Measurements from ENCODE around the gene SLC35B2.

Gene SLC35B2

GRCh38 chr6:44257025-44257752 is at the start of gene SLC35B2:
Gene SLC35B2 (minus strand): TSS chr6:44257528. CDS start chr6:44257410, 118 bp downstream.
- DNase-seq = peak; percentile 21

- DNase-seq = no peak
These were observed 49.4 kb upstream of the SLC35B2 start for GRCh38 chr6:44306710-44307109.

- no peak for DNase-seq
These were observed 47.9 kb upstream of the SLC35B2 start for GRCh38 chr6:44305200-44305725.

- no peak for DNase-seq
These were observed 47.2 kb upstream of the SLC35B2 start for GRCh38 chr6:44304282-44305199.

- DNase-seq = no peak
These were observed 46.5 kb upstream of the SLC35B2 start for GRCh38 chr6:44303842-44304241.

GRCh38 chr6:44302856-44303255 is 45.5 kb upstream of the SLC35B2 start:
- DNase-seq = no peak

- no peak for DNase-seq
These were observed 44.6 kb upstream of the SLC35B2 start for GRCh38 chr6:44301782-44302564.

GRCh38 chr6:44301106-44301505 is 43.8 kb upstream of the SLC35B2 start:
- DNase-seq = no peak

- no peak for DNase-seq
These were observed 43.0 kb upstream of the SLC35B2 start for GRCh38 chr6:44300292-44300823.

- no peak for DNase-seq
These were observed 41.5 kb upstream of the SLC35B2 start for GRCh38 chr6:44298864-44299263.

- DNase-seq = no peak
These were observed 40.9 kb upstream of the SLC35B2 start for GRCh38 chr6:44298055-44298803.

- DNase-seq = no peak
These were observed 40.0 kb upstream of the SLC35B2 start for GRCh38 chr6:44297063-44298038.

- DNase-seq = no peak
These were observed 37.8 kb upstream of the SLC35B2 start for GRCh38 chr6:44294832-44295791.

GRCh38 chr6:44292661-44293365 is 35.5 kb upstream of the SLC35B2 start:
- no peak for DNase-seq

GRCh38 chr6:44291841-44292240 is 34.5 kb upstream of the SLC35B2 start:
- DNase-seq = no peak

GRCh38 chr6:44289726-44290260 is 32.5 kb upstream of the SLC35B2 start:
- no peak for DNase-seq

- DNase-seq = no peak
These were observed 29.4 kb upstream of the SLC35B2 start for GRCh38 chr6:44286747-44287146.

GRCh38 chr6:44286285-44286565 is 28.9 kb upstream of the SLC35B2 start:
- no peak for DNase-seq

Measured in GDM1 (cell line).